GM04504 (cell line): ENCODE measurements around the gene PCDHGB4.
"Not testable (repeated sequence)": the region's sequence is repeated elsewhere in the genome, so short reads cannot be mapped to it uniquely, and the experiment has no call there.

Experiments used
- DNase-seq: peaks from one replicate; pipeline ENCODE4 v3.0.0-alpha.2; 2012; ENCODE audit warnings: low read depth

PCDHGB4 gene

DNA sequence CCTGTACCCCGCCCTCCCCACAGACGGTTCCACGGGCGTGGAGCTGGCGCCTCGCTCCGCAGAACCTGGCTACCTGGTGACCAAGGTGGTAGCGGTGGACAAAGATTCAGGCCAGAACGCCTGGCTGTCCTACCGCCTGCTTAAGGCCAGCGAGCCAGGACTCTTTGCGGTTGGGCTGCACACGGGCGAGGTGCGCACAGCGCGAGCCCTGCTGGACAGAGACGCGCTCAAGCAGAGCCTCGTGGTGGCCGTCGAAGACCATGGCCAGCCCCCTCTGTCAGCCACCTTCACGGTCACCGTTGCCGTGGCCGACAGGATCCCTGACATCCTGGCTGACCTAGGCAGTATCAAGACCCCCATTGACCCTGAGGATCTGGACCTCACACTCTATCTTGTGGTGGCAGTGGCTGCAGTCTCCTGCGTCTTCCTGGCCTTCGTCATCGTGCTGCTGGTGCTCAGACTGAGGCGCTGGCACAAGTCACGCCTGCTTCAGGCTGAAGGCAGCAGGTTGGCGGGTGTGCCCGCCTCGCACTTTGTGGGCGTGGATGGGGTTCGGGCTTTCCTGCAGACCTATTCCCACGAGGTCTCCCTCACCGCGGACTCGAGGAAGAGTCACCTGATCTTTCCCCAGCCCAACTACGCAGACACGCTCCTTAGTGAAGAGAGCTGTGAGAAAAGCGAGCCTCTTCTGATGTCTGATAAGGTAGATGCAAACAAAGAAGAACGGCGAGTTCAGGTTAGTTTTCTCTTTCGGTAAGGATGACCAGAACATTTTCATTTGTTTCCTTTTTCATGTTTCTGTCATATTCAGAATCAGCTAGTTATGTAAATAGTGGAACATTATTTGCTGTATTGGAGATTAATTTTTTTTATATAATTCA is 21.2 kb upstream of the PCDHGB4 start:
- no peak for DNase-seq

DNA sequence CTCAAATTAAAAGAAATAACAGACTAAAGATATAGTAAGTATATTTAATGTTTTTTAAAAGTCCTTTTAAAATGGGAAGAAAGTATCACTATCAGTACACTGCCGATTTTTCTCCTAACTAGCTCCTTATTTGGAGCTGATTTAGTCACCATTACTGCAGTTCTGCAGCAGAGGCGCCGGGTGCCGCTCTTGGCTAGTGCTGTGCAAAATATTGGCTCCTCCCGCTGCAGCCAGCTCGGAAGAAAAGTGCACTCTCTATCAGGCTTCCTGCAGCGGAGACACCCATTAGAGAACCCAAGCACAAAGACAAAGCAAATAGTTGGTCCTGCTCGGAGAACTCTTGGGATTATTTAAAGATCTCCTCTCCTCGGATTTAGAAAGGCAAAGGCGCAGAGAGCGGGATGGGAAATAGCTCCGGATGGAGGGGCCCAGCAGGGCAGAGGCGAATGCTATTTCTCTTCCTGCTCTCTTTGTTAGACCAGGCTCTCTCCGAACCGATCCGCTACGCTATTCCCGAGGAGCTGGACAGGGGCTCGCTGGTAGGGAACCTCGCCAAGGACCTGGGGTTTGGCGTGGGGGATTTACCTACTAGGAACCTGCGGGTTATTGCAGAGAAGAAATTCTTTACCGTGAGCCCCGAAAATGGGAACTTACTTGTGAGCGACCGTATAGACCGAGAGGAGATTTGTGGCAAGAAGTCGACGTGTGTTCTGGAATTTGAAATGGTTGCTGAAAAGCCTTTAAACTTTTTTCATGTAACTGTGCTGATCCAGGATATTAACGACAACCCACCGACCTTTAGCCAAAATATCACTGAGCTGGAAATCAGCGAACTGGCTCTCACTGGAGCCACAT is 17.3 kb upstream of the PCDHGB4 start, which contains the start of gene PCDHGB3:
Gene PCDHGB3 (plus strand): TSS at position 249 of the 855 bp plus-strand sequence. CDS start 153 bp downstream, at position 402.
- no peak for DNase-seq

GRCh38 chr5:141371572-141372475 is 15.7 kb upstream of the PCDHGB4 start:
- DNase-seq = no peak

DNA sequence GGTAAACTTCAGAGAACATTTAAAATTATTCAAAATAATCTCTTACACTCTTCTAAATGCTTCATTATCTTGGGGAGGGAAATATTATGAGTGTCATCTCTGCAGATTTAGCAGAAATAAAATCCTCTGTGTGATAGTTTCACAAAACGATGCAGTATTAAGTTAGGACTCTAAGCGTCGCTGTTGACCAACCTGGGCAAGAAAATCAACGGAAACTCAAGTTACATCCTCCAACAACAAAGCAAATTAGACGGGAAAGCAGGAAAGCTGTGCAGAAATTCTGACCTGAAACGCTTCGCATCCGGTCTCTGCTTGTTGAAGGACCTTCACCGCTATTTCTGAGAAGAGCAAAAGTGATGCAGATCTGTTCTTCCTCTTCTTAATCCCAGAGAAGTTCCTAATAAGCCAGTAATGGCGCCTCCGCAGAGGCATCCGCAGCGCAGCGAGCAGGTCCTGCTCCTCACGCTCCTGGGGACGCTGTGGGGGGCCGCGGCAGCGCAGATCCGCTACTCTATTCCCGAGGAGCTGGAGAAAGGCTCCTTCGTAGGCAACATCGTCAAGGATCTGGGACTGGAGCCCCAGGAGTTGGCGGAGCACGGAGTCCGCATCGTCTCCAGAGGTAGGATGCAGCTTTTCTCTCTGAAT is 13.7 kb upstream of the PCDHGB4 start, which contains the start of gene PCDHGA6:
Gene PCDHGA6 (plus strand): TSS at position 219 of the 645 bp plus-strand sequence. CDS start 193 bp downstream, at position 412.
- DNase-seq = no peak

DNA sequence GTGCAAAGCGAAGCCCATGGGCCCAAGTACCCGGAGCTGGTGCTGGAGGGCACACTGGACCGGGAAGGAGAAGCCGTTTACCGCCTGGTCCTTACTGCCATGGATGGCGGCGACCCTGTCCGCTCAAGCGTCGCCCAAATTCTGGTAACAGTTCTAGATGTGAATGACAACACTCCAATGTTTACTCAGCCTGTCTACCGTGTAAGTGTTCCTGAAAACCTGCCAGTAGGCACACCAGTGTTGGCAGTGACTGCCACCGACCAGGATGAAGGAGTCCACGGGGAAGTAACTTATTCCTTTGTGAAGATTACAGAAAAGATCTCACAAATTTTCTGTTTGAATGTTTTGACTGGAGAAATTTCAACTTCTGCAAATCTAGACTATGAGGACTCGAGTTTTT is 12.9 kb upstream of the PCDHGB4 start:
- DNase-seq = no peak

GRCh38 chr5:141375444-141376155 is 11.9 kb upstream of the PCDHGB4 start:
- DNase-seq = not testable (repeated sequence)

DNA sequence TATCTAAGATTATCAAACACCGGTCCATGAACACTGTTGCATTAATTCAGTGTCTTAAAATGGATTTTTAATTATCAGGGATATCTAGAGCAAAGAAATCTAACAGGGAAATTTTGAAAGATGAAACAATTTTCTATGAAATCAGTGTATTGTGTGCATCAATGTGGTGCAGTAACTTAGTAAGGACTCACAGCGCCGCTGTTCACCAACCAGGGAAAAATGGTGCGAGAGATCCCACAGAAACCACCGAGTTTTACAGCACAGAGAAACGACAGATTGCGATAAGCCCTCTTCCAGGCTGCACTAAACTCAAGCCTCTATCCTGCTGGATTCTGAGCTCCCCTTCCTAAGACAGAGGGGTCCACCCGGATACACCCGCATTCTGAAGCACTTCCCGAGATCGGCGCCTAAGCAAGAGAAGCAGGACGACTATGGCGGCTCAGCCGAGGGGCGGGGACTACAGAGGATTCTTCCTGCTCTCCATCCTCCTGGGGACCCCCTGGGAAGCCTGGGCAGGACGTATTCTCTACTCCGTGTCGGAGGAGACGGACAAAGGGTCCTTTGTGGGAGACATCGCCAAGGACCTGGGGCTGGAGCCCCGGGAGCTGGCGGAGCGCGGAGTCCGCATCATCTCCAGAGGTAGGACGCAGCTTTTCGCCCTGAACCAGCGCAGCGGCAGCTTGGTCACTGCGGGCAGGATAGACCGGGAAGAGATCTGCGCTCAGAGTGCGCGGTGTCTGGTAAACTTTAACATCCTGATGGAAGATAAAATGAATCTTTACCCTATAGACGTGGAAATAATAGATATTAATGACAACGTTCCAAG is 4.8 kb upstream of the PCDHGB4 start, which contains the start of gene PCDHGA7:
Gene PCDHGA7 (plus strand): TSS at position 274 of the 826 bp plus-strand sequence. CDS start 158 bp downstream, at position 432.
- no peak for DNase-seq

GRCh38 chr5:141383345-141383744 is 4.2 kb upstream of the PCDHGB4 start:
- DNase-seq = no peak

GRCh38 chr5:141384471-141385267 is 2.8 kb upstream of the PCDHGB4 start:
- no peak for DNase-seq

DNA sequence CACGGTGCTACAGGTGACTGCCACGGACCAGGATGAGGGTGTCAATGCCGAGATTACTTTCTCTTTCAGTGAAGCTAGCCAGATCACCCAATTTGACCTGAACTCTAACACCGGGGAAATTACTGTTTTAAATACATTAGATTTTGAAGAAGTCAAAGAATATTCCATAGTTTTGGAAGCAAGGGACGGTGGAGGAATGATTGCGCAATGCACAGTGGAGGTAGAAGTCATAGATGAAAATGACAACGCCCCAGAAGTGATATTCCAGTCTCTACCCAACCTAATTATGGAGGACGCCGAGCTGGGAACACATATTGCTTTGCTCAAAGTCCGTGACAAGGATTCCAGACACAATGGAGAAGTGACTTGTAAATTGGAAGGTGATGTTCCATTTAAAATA is 1.2 kb downstream of the PCDHGB4 start:
- no peak for DNase-seq

GRCh38 chr5:141389153-141390042 is 1.9 kb downstream of the PCDHGB4 start:
- DNase-seq = no peak

- no peak for DNase-seq
These were observed 5.1 kb downstream of the PCDHGB4 start, which contains the start of gene PCDHGA8 for GRCh38 chr5:141392429-141393198. Gene PCDHGA8 (plus strand): TSS chr5:141392633. CDS start chr5:141392814, 181 bp downstream.

- DNase-seq = no peak
These were observed 5.8 kb downstream of the PCDHGB4 start for GRCh38 chr5:141393267-141393666.

- not testable (repeated sequence) for DNase-seq
These were observed 7.1 kb downstream of the PCDHGB4 start for GRCh38 chr5:141394401-141395187.

DNA sequence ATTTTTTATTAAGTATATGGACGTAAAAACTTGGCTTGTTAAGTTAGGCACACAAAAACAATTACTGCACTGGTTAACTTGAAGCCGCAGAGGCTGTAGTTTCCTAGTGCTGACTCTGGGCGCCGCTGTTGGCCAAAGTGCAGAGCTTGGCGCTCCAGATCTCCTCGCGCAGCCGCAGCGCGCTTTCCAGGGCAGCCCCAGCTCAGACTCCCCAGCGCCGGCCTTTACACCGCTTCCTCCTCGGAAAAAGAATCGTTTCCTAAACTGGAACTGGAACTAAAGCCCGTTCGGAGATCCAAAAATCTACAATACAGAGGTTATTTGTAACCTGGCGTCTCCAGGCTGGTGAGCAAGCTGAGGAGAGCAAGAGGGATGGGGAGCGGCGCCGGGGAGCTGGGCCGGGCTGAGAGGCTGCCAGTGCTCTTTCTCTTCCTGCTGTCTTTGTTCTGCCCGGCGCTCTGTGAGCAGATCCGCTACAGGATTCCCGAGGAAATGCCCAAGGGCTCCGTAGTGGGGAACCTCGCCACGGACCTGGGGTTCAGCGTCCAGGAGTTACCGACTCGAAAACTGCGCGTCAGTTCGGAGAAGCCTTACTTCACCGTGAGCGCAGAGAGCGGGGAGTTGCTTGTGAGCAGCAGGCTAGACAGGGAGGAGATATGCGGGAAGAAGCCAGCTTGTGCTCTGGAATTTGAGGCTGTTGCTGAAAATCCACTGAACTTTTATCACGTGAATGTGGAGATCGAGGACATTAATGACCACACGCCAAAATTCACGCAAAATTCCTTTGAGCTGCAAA is 10.5 kb downstream of the PCDHGB4 start, which contains the start of gene PCDHGB5:
Gene PCDHGB5 (plus strand): TSS at position 192 of the 796 bp plus-strand sequence. CDS start 181 bp downstream, at position 373.
- not testable (repeated sequence) for DNase-seq
